Vagina (tissue), 2 donors: ENCODE results near the gene GPR18.

Experiments used
- POLR2A ChIP-seq, 2 donors: fragments of 450-650 bp; IDR thresholded peaks; one replicate each; pipeline ENCODE4 v1.6.1; 2017; ENCODE audit warnings: antibody characterized with exemption in 2 of 2, mild to moderate bottlenecking in 2 of 2, moderate library complexity in 2 of 2
- POLR2AphosphoS5 ChIP-seq, 2 donors: sonication (generic); formaldehyde crosslinking; IDR thresholded peaks; one replicate each; pipeline ENCODE4 v1.9.0; 2017; ENCODE audit warnings: antibody characterized with exemption in 2 of 2, mild to moderate bottlenecking in 2 of 2, low read depth in 1 of 2; ENCODE audit not compliant: insufficient read depth in 1 of 2
- TF ChIP-seq, protein P1 (sequence below), 3 experiments: fragments of 450-650 bp in 2 of 3; fragments of 200-600 bp in 1 of 3; sonication (generic) in 1 of 3; IDR thresholded peaks; one replicate each; pipeline ENCODE4 v1.5.1; 2017 to 2019; ENCODE audit warnings: antibody characterized with exemption in 3 of 3, mild to moderate bottlenecking in 2 of 3, moderate library complexity in 2 of 3

- TF ChIP-seq, protein P1, sequence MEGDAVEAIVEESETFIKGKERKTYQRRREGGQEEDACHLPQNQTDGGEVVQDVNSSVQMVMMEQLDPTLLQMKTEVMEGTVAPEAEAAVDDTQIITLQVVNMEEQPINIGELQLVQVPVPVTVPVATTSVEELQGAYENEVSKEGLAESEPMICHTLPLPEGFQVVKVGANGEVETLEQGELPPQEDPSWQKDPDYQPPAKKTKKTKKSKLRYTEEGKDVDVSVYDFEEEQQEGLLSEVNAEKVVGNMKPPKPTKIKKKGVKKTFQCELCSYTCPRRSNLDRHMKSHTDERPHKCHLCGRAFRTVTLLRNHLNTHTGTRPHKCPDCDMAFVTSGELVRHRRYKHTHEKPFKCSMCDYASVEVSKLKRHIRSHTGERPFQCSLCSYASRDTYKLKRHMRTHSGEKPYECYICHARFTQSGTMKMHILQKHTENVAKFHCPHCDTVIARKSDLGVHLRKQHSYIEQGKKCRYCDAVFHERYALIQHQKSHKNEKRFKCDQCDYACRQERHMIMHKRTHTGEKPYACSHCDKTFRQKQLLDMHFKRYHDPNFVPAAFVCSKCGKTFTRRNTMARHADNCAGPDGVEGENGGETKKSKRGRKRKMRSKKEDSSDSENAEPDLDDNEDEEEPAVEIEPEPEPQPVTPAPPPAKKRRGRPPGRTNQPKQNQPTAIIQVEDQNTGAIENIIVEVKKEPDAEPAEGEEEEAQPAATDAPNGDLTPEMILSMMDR (IDR thresholded peaks at IDR 0.05): no peak
- no peak for TF ChIP-seq POLR2A (IDR thresholded peaks at IDR 0.05)
- TF ChIP-seq POLR2AphosphoS5 (IDR thresholded peaks at IDR 0.05; ENCODE audit: insufficient read depth in 1 of 2, low read depth in 1 of 2): no peak
These were observed 7.1 kb upstream of the GPR18 start for GRCh38 chr13:99265162-99265800.
